Right lung (tissue), 5 donors: ENCODE measurements around the gene VPS8. TPM values are rescaled to one million over a fixed set of nuclear protein-coding genes. Genes with fewer than 3 reads are reported as not detected.

Experiments used
- DNase-seq, 2 donors: peaks; one replicate each; pipeline ENCODE4 v3.0.0-alpha.2; 2013
- polyA plus RNA-seq, 5 donors: library from polyadenylated mRNA; unstranded; fragments of 120-200 nt; gene quantifications; one replicate each; pipeline versions ENCODE4 v1.2.1 to v1.2.3, GENCODE V29; 2013; ENCODE audit warnings: inconsistent platforms in 1 of 5, low replicate concordance in 1 of 5; ENCODE audit not compliant: insufficient read length in 5 of 5, insufficient read depth in 1 of 5

VPS8 gene
- polyA plus RNA-seq, 5 donors: 33.5 to 55.4 (median 49.0) TPM

- DNase-seq: no peak
These were observed 244.9 kb downstream of the VPS8 start for GRCh38 chr3:185056908-185057307.

GRCh38 chr3:185057829-185058228, 245.9 kb downstream of the VPS8 start:
- no peak for DNase-seq

GRCh38 chr3:185058796-185059195, 246.8 kb downstream of the VPS8 start:
- DNase-seq: no peak

- DNase-seq: no peak
These were observed 247.8 kb downstream of the VPS8 start for GRCh38 chr3:185059766-185060165.

- DNase-seq: no peak
These were observed 248.7 kb downstream of the VPS8 start for GRCh38 chr3:185060655-185061054.

- DNase-seq: no peak
These were observed 250.2 kb downstream of the VPS8 start for GRCh38 chr3:185062191-185062590.

- DNase-seq: no peak
These were observed 251.5 kb downstream of the VPS8 start for GRCh38 chr3:185063431-185063830.

- DNase-seq: no peak
These were observed 253.1 kb downstream of the VPS8 start for GRCh38 chr3:185065059-185065458.

GRCh38 chr3:185066251-185066650, 254.3 kb downstream of the VPS8 start:
- no peak for DNase-seq

- DNase-seq: no peak
These were observed 255.2 kb downstream of the VPS8 start for GRCh38 chr3:185067173-185067572.

GRCh38 chr3:185069037-185070030, 257.4 kb downstream of the VPS8 start:
- no peak for DNase-seq

- DNase-seq: no peak
These were observed 258.7 kb downstream of the VPS8 start for GRCh38 chr3:185070491-185071286.

GRCh38 chr3:185071287-185071800, 259.4 kb downstream of the VPS8 start:
- DNase-seq: no peak

- no peak for DNase-seq
These were observed 263.6 kb downstream of the VPS8 start for GRCh38 chr3:185075547-185075946.

GRCh38 chr3:185076219-185076618, 264.3 kb downstream of the VPS8 start:
- no peak for DNase-seq

- no peak for DNase-seq
These were observed 267.7 kb downstream of the VPS8 start for GRCh38 chr3:185079625-185080024.

- DNase-seq: no peak
These were observed 269.6 kb downstream of the VPS8 start for GRCh38 chr3:185081521-185081920.

GRCh38 chr3:185082149-185082548, 270.2 kb downstream of the VPS8 start:
- DNase-seq: no peak

GRCh38 chr3:185082829-185083228, 270.9 kb downstream of the VPS8 start:
- no peak for DNase-seq

- no peak for DNase-seq
These were observed 272.4 kb downstream of the VPS8 start for GRCh38 chr3:185084402-185084801.

- DNase-seq: no peak
These were observed 272.9 kb downstream of the VPS8 start for GRCh38 chr3:185084901-185085300.

GRCh38 chr3:185087419-185087818, 275.5 kb downstream of the VPS8 start:
- DNase-seq: no peak
